PFSK-1 (cell line): ENCODE measurements around the gene LPIN2.

Experiments used
- POLR2AphosphoS5 ChIP-seq: IDR thresholded peaks from 2 replicates; pipeline ENCODE4 v1.6.1; 2012; ENCODE audit warnings: low read depth, mild to moderate bottlenecking, control low read depth, low read length, moderate library complexity
- SIN3A ChIP-seq: IDR thresholded peaks from 2 replicates; pipeline ENCODE4 v1.6.1; 2012; ENCODE audit warnings: mild to moderate bottlenecking, low read length, moderate library complexity, borderline replicate concordance; ENCODE audit not compliant: insufficient read depth
- TAF1 ChIP-seq: IDR thresholded peaks from 2 replicates; pipeline ENCODE4 v1.6.1; 2012; ENCODE audit warnings: low read length, control low read depth, borderline replicate concordance; ENCODE audit not compliant: insufficient read depth
- TF ChIP-seq, protein P1 (sequence below), 2 experiments: IDR thresholded peaks; 2 replicates each; pipeline versions ENCODE4 v1.6.1 to v1.8.0; 2011 to 2012; ENCODE audit warnings: low read depth in 2 of 2, low read length in 2 of 2, control low read depth in 1 of 2, inconsistent platforms in 1 of 2, mild to moderate bottlenecking in 1 of 2, moderate library complexity in 1 of 2; ENCODE audit not compliant: insufficient read depth in 1 of 2

DNA sequence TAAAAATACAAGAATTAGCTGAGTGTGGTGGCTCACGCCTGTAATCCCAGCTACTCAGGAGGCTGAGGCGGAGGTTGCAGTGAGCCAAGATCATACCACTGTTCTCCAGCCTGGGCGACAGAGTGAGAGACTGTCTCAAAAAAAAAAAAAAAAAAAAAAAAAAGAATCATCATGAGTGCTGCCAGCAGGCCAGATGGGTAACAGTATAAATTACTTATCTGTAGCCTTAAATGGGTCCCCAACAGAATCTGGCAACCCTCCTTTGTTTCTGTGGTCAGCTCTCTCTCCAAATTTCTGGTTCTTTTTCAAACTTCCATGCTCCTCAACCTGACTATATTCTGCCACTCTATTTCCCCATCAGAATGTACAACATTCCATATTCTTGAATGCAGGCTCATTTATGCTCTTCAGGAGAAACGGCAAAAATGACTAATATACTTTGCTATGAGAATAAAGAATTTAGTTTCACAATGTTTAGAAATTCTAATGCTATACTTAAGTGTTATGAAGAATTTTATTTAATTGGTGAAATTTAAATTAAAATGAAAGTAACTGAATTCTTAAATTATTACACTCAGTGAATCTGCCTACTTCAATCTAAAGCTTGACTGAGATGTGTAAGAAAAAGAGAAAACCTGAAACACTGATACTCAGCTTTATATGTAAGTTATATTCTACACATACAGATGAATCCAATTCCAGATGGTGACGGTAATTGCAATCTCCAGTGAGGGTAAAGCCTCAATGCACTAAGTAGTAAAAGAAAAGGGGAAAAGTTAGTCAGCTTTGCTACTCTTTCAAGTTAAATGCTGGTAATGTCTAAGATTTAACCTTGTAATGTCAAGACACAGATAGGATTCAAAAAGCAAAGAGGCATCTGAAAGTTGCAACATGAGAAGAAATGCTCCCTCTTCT lies 24.8 kb downstream of the LPIN2 start:
- TF ChIP-seq POLR2AphosphoS5 (no peak), TAF1 (no peak), SIN3A (no peak)
- TF ChIP-seq, protein P1, sequence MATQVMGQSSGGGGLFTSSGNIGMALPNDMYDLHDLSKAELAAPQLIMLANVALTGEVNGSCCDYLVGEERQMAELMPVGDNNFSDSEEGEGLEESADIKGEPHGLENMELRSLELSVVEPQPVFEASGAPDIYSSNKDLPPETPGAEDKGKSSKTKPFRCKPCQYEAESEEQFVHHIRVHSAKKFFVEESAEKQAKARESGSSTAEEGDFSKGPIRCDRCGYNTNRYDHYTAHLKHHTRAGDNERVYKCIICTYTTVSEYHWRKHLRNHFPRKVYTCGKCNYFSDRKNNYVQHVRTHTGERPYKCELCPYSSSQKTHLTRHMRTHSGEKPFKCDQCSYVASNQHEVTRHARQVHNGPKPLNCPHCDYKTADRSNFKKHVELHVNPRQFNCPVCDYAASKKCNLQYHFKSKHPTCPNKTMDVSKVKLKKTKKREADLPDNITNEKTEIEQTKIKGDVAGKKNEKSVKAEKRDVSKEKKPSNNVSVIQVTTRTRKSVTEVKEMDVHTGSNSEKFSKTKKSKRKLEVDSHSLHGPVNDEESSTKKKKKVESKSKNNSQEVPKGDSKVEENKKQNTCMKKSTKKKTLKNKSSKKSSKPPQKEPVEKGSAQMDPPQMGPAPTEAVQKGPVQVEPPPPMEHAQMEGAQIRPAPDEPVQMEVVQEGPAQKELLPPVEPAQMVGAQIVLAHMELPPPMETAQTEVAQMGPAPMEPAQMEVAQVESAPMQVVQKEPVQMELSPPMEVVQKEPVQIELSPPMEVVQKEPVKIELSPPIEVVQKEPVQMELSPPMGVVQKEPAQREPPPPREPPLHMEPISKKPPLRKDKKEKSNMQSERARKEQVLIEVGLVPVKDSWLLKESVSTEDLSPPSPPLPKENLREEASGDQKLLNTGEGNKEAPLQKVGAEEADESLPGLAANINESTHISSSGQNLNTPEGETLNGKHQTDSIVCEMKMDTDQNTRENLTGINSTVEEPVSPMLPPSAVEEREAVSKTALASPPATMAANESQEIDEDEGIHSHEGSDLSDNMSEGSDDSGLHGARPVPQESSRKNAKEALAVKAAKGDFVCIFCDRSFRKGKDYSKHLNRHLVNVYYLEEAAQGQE (IDR thresholded peaks at IDR 0.05; ENCODE audit: insufficient read depth in 1 of 2, low read depth in 2 of 2, low read length in 2 of 2): no peak
